HepG2 (cell line): ENCODE results near the gene CRLF2.

Source experiments
- SIN3B ChIP-seq: fragments of 150-350 bp; IDR thresholded peaks from 2 replicates; pipeline ENCODE4 v1.6.1; 2014; ENCODE audit warnings: low read length
- ZNF747 ChIP-seq: sonication (generic); formaldehyde crosslinking; IDR thresholded peaks from 2 replicates; pipeline ENCODE4 v1.8.1; 2023; ENCODE audit warnings: missing genetic modification reagents, mild to moderate bottlenecking, borderline replicate concordance

GRCh38 chrX:1182211-1182610 is 30.2 kb downstream of the CRLF2 start:
- TF ChIP-seq SIN3B = no peak
- no peak for TF ChIP-seq ZNF747 (CRISPR knock-in tag)
